Nucleus accumbens (tissue), 56 donors: ENCODE results near the gene ECHDC1.

ENCODE experiments used
- DNase-seq, 56 donors: peaks; one replicate each; lab custom pipeline; 2025; lab: John Stamatoyannopoulos, UW

Gene ECHDC1

DNA sequence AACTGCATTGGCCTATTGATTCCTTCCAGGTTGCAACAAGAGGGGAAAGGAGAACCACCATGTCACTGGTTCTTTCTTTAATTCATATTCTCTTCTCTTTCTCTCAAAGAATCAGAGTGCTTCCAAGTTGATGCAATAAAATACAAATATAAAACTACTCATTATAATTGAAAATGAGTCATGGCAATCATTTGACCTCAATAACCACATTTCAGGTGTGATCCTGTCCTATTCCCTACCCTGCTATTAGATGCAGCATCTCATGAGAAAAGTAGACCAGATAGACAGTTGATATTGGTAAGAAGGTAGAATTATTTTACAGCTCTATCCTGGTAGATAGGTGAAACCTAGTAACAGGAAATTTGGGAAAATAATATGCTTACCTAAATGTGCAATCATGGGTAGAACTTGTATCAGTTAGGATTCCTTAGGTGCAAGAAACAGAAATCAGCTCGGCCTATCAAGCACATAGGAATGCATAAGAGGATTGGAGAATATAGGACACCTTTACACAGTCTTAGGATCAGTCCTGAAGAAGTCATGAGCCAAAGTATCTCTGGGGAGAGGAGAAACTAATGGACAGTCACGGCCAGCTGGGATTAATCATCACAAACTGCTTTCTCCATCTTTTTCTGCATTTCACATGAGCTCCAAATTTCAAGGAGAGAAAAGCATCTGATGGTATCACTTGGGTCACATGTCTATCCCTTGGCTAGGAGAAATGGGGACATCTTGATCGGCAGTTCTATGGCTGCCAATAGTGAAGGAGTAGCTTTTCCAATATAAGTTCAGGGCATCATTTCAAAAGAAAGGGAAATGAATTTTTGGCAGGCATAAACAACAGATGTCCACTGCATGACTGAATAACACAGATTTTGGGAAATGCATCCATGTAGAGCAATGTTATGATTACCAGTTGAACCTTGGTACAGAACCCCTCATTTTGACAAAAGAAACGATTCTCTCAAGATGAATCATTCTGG, 96.0 kb downstream of the ECHDC1 start:
- no peak for DNase-seq

DNA sequence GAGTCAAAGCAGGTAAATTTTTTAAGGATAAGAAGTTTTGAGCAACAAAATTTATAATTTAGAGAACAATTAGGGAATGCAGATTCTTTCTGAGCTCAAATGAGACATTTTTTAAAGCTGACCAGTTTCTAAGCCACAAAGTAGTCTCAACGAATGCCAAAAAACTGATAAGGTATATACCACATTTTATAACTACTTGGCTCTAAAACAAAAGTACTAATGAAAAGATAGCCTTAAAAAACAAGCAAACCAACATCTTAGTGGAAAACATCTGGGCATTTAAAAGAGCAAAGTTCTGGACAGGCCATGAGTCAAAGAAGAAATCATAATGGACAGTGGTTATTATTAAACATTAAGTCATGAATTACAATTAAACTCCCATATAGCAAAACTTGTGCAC, 99.9 kb downstream of the ECHDC1 start:
- DNase-seq = no peak
